ENCODE results near the gene STXBP6. TPM values are rescaled to one million over a fixed set of nuclear protein-coding genes. Genes with fewer than 3 reads are reported as not detected.
"Not testable (repeated sequence)": the region's sequence is repeated elsewhere in the genome, so short reads cannot be mapped to it uniquely, and the experiment has no call there.

STXBP6 gene
- total RNA-seq, 1 donor from 2014 or later: 0.51 TPM

- H3K4me3 Mint-ChIP-seq (ENCODE audit: unreplicated experiment): no peak overlapping the region
- H3K4me1 Mint-ChIP-seq (ENCODE audit: unreplicated experiment): no peaks in the 10 kb centered on the region
- DNase-seq (ENCODE audit: low spot score): no peak
- no peaks in the 10 kb centered on the region for H3K36me3 Mint-ChIP-seq (ENCODE audit: low read depth, unreplicated experiment)
- no peaks in the 10 kb centered on the region for H3K9me3 Mint-ChIP-seq (ENCODE audit: unreplicated experiment)
- no peaks in the 10 kb centered on the region for H3K27me3 Mint-ChIP-seq (ENCODE audit: unreplicated experiment)
- H3K27ac Mint-ChIP-seq (ENCODE audit: unreplicated experiment): no peak overlapping the region
- TF ChIP-seq CTCF (IDR thresholded peaks at IDR 0.05; ENCODE audit: unreplicated experiment): no peak
Observed at GRCh38 chr14:24837280-24838046, 212.5 kb downstream of the STXBP6 start.

- H3K4me3 Mint-ChIP-seq (ENCODE audit: unreplicated experiment); H3K9me3 Mint-ChIP-seq (ENCODE audit: unreplicated experiment); H3K27me3 Mint-ChIP-seq (ENCODE audit: unreplicated experiment); DNase-seq (ENCODE audit: low spot score); H3K27ac Mint-ChIP-seq (ENCODE audit: unreplicated experiment); H3K4me1 Mint-ChIP-seq (ENCODE audit: unreplicated experiment); H3K36me3 Mint-ChIP-seq (ENCODE audit: low read depth, unreplicated experiment): not testable (repeated sequence)
Observed at GRCh38 chr14:24836324-24836723, 213.6 kb downstream of the STXBP6 start.

GRCh38 chr14:24834956-24835355 lies 215.0 kb downstream of the STXBP6 start:
- Mint-ChIP-seq H3K4me3 (ENCODE audit: unreplicated experiment) (no peak overlapping the region), H3K27ac (ENCODE audit: unreplicated experiment) (no peak overlapping the region), H3K4me1 (ENCODE audit: unreplicated experiment) (no peaks in the 10 kb centered on the region), H3K36me3 (ENCODE audit: low read depth, unreplicated experiment) (no peaks in the 10 kb centered on the region), H3K27me3 (ENCODE audit: unreplicated experiment) (no peaks in the 10 kb centered on the region), H3K9me3 (ENCODE audit: unreplicated experiment) (no peaks in the 10 kb centered on the region)
- DNase-seq (ENCODE audit: low spot score): no peak
- TF ChIP-seq CTCF (IDR thresholded peaks at IDR 0.05; ENCODE audit: unreplicated experiment): no peak

- no peak for DNase-seq (ENCODE audit: low spot score)
- H3K4me3 Mint-ChIP-seq (ENCODE audit: unreplicated experiment): no peak overlapping the region
- no peaks in the 10 kb centered on the region for H3K9me3 Mint-ChIP-seq (ENCODE audit: unreplicated experiment)
- no peak overlapping the region for H3K27ac Mint-ChIP-seq (ENCODE audit: unreplicated experiment)
- no peak for TF ChIP-seq CTCF (IDR thresholded peaks at IDR 0.05; ENCODE audit: unreplicated experiment)
- no peaks in the 10 kb centered on the region for H3K4me1 Mint-ChIP-seq (ENCODE audit: unreplicated experiment)
- no peaks in the 10 kb centered on the region for H3K36me3 Mint-ChIP-seq (ENCODE audit: low read depth, unreplicated experiment)
- no peaks in the 10 kb centered on the region for H3K27me3 Mint-ChIP-seq (ENCODE audit: unreplicated experiment)
Observed at GRCh38 chr14:24833385-24833784, 216.6 kb downstream of the STXBP6 start.

GRCh38 chr14:24831677-24832076 lies 218.3 kb downstream of the STXBP6 start:
- H3K4me1 Mint-ChIP-seq (ENCODE audit: unreplicated experiment): no peaks in the 10 kb centered on the region
- no peak overlapping the region for H3K27ac Mint-ChIP-seq (ENCODE audit: unreplicated experiment)
- DNase-seq (ENCODE audit: low spot score): no peak
- TF ChIP-seq CTCF (IDR thresholded peaks at IDR 0.05; ENCODE audit: unreplicated experiment): no peak
- H3K4me3 Mint-ChIP-seq (ENCODE audit: unreplicated experiment): no peak overlapping the region
- H3K9me3 Mint-ChIP-seq (ENCODE audit: unreplicated experiment): no peaks in the 10 kb centered on the region
- no peaks in the 10 kb centered on the region for H3K27me3 Mint-ChIP-seq (ENCODE audit: unreplicated experiment)
- no peaks in the 10 kb centered on the region for H3K36me3 Mint-ChIP-seq (ENCODE audit: low read depth, unreplicated experiment)

Measured in endothelial cell (in vitro differentiated cells).